ENCODE measurements around the gene TAGLN. TPM values are rescaled to one million over a fixed set of nuclear protein-coding genes. Genes with fewer than 3 reads are reported as not detected.
A peak's percentile ranks its signal among the peaks of the same experiment; 100 is the strongest.

TAGLN gene
- total RNA-seq, 2 experiments from 2014 or later: 8.4 to 9.5 TPM

GRCh38 chr11:117214404-117215110 is 15.4 kb downstream of the TAGLN start:
- POLR2A ChIA-PET: interaction anchor here (1.1 kb wide), 1 partner anchor 114 kb away, joined by 3 read pairs; the partner anchor contains the start of gene CEP164
- no peak for TF ChIP-seq CTCF (IDR thresholded peaks at IDR 0.05)
- H3K9me3 Mint-ChIP-seq: no peaks in the 10 kb centered on the region
- H3K4me1 Mint-ChIP-seq (ENCODE audit: low read depth): peaks cover 15% of the 10 kb centered on the region
- Histone ChIP-seq H3K27me3 (ENCODE audit: control insufficient read depth in 1 of 2, insufficient read depth in 2 of 2, low read length in 2 of 2) (no peaks in the 10 kb centered on the region), H3K4me1 (ENCODE audit: insufficient read depth, low read length) (no peaks in the 10 kb centered on the region), H3K36me3 (ENCODE audit: insufficient read depth, low read length) (peaks cover 79% of the 10 kb centered on the region), H3K4me3 (ENCODE audit: low read length) (no peak overlapping the region), H3K9me3 (ENCODE audit: control insufficient read depth in 1 of 2, insufficient read depth in 1 of 2, low read length in 2 of 2) (no peaks in the 10 kb centered on the region), H3K27ac (ENCODE audit: low read depth in 1 of 2, low read length in 2 of 2) (no peak overlapping the region)
- CTCF ChIA-PET: interaction anchor here (0.6 kb wide), 1 partner anchor 11 kb away, joined by 5 read pairs; no protein-coding TSS in a partner anchor
- no peaks in the 10 kb centered on the region for H3K27me3 Mint-ChIP-seq
- H3K27ac Mint-ChIP-seq: no peak overlapping the region
- H3K4me3 Mint-ChIP-seq: no peak overlapping the region
- ATAC-seq (ENCODE audit: poor library complexity) (no peak), DNase-seq (no peak)
- intact Hi-C loops (cut with DNase I, micrococcal nuclease): no loop called here
- H3K36me3 Mint-ChIP-seq (ENCODE audit: low read depth): peaks cover 90% of the 10 kb centered on the region

- peaks cover 8% of the 10 kb centered on the region for H3K4me1 Mint-ChIP-seq (ENCODE audit: low read depth)
- intact Hi-C loops (cut with DNase I, micrococcal nuclease): no loop called here
- ATAC-seq (ENCODE audit: poor library complexity) (no peak), DNase-seq (no peak)
- peaks cover 6% of the 10 kb centered on the region for H3K4me1 ChIP-seq (ENCODE audit: insufficient read depth, low read length)
- H3K36me3 Mint-ChIP-seq (ENCODE audit: low read depth): peaks cover 92% of the 10 kb centered on the region
- peaks cover 92% of the 10 kb centered on the region for H3K36me3 ChIP-seq (ENCODE audit: insufficient read depth, low read length)
- TF ChIP-seq CTCF (IDR thresholded peaks at IDR 0.05): no peak
- no peak overlapping the region for H3K4me3 Mint-ChIP-seq
- no peak overlapping the region for H3K27ac ChIP-seq (ENCODE audit: low read depth in 1 of 2, low read length in 2 of 2)
- no peaks in the 10 kb centered on the region for H3K9me3 Mint-ChIP-seq
- no peaks in the 10 kb centered on the region for H3K27me3 Mint-ChIP-seq
- ChIA-PET CTCF (no interaction called here), POLR2A (interaction anchor here (0.8 kb wide), 1 partner anchor 13 kb away, joined by 3 read pairs; no protein-coding TSS in a partner anchor)
- H3K9me3 ChIP-seq (ENCODE audit: control insufficient read depth in 1 of 2, insufficient read depth in 1 of 2, low read length in 2 of 2): no peaks in the 10 kb centered on the region
- H3K27me3 ChIP-seq (ENCODE audit: control insufficient read depth in 1 of 2, insufficient read depth in 2 of 2, low read length in 2 of 2): no peaks in the 10 kb centered on the region
- H3K27ac Mint-ChIP-seq: peak overlapping the region; percentile 54
- H3K4me3 ChIP-seq (ENCODE audit: low read length): no peak overlapping the region
Measured at GRCh38 chr11:117217141-117218084, 18.2 kb downstream of the TAGLN start.

GRCh38 chr11:117218133-117218915 is 19.2 kb downstream of the TAGLN start:
- no peaks in the 10 kb centered on the region for H3K9me3 Mint-ChIP-seq
- peaks cover 94% of the 10 kb centered on the region for H3K36me3 Mint-ChIP-seq (ENCODE audit: low read depth)
- Histone ChIP-seq H3K4me1 (ENCODE audit: insufficient read depth, low read length) (peaks cover 6% of the 10 kb centered on the region), H3K27ac (ENCODE audit: low read depth in 1 of 2, low read length in 2 of 2) (no peak overlapping the region), H3K36me3 (ENCODE audit: insufficient read depth, low read length) (peaks cover 91% of the 10 kb centered on the region), H3K9me3 (ENCODE audit: control insufficient read depth in 1 of 2, insufficient read depth in 1 of 2, low read length in 2 of 2) (no peaks in the 10 kb centered on the region), H3K27me3 (ENCODE audit: control insufficient read depth in 1 of 2, insufficient read depth in 2 of 2, low read length in 2 of 2) (no peaks in the 10 kb centered on the region), H3K4me3 (ENCODE audit: low read length) (no peak overlapping the region)
- ChIA-PET POLR2A (interaction anchor here (1.0 kb wide), 1 partner anchor 12 kb away, joined by 3 read pairs; no protein-coding TSS in a partner anchor), CTCF (interaction anchor here (0.6 kb wide), 1 partner anchor 24 kb away, joined by 3 read pairs; no protein-coding TSS in a partner anchor)
- ATAC-seq (ENCODE audit: poor library complexity) (no peak), DNase-seq (no peak)
- no peaks in the 10 kb centered on the region for H3K27me3 Mint-ChIP-seq
- no peak for TF ChIP-seq CTCF (IDR thresholded peaks at IDR 0.05)
- H3K27ac Mint-ChIP-seq: peak overlapping the region; percentile 54
- no peak overlapping the region for H3K4me3 Mint-ChIP-seq
- H3K4me1 Mint-ChIP-seq (ENCODE audit: low read depth): peaks cover 8% of the 10 kb centered on the region
- intact Hi-C loops (cut with DNase I, micrococcal nuclease): no loop called here
